EH (cell line): ENCODE measurements around the gene CDON.
"Not testable (repeated sequence)": the region's sequence is repeated elsewhere in the genome, so short reads cannot be mapped to it uniquely, and the experiment has no call there.

Experiments used
- DNase-seq: peaks from one replicate; pipeline ENCODE4 v3.0.0-alpha.2; 2015; ENCODE audit warnings: low read depth

Gene CDON

DNA sequence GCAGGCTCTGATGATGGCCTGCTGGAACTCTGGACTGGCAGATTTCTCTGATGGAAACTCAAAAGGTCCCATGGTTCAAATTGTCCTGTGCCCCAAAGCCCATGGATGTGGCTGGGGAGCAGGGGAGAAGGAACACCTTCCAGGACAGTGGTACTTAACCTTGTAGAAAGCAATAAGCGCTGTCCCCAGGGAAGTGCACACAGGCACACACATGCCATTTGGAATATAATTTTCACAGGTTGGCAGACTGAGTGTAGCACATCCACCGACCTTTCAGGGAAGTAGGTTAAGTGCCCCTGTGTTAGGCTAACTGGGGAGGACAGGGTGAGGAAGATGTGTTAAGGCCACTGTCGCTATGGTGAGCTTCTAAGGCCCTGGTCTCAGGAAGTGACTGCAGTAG, 140.5 kb downstream of the CDON start:
- DNase-seq, result no peak

- DNase-seq, result no peak
These were observed 141.6 kb downstream of the CDON start for GRCh38 chr11:125921042-125921441.

- no peak for DNase-seq
These were observed 144.4 kb downstream of the CDON start for GRCh38 chr11:125918140-125918840.

DNA sequence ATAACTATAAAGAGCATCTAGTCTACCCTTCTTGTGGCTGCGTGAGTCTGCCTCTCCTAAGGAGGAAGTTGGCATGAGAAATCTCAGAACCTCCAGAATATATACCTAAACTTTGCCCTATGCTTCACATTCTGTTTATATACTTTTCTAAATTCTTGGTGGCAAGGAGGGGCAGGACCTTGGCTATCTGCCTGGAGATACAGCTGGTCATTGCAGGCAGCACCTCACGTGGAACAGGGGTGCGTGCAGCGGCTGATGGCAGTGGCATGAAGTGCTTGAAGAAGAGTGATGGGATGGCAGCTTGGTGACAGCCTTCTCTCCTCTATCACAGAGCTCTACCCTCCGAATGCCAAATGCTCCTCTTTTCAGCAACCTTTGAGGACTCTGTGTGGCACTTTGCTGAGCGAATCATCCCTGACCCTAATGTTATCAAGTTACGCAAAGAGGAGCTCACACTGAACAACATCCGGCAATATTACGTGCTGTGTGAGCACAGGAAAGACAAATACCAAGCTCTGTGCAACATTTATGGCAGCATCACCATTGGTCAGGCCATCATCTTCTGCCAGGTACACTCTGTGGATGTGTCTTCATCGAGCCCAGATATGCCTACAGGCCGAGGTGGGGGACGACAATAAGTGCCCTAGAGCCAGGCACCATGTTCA, 145.9 kb downstream of the CDON start:
- no peak for DNase-seq

- not testable (repeated sequence) for DNase-seq
These were observed 148.1 kb downstream of the CDON start for GRCh38 chr11:125914601-125915000.

DNA sequence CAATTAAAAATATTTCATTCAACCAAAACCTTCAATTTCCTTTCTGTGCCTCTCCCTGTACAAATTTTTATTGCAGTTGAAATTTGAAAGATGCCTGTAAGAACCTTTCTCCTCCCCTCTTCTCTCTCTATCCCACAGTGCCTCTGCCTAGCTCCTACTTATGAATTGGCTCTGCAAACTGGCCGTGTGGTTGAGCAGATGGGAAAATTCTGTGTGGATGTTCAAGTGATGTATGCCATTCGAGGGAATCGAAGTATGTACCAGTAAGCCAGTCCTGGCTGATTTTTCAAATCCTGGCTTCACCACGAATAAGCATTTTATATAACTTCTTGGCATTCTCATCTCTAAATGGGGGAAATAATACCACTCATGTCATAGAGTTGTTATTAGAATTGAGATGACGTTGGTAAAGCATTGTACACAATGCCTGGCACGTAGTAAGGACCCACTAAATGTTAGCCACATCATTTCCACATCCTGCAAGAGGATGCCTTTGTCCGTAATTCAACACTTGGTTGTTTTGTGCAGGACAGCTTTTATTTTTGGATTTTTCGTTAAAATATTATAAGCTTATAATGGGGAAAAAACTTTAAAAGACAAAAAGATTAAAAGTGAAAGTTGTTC, 152.3 kb downstream of the CDON start:
- DNase-seq, result no peak
